Activated gamma-delta T cell treated with anti-CD3 and anti-CD28 coated beads, Interleukin-2, amount 50 U/mL, for 16 hours (primary cell): ENCODE measurements around the gene MYBPH.

Experiments used
- DNase-seq: peaks from one replicate; pipeline ENCODE4 v3.0.0-alpha.2; 2020; ENCODE audit warnings: low read depth

MYBPH gene

DNA sequence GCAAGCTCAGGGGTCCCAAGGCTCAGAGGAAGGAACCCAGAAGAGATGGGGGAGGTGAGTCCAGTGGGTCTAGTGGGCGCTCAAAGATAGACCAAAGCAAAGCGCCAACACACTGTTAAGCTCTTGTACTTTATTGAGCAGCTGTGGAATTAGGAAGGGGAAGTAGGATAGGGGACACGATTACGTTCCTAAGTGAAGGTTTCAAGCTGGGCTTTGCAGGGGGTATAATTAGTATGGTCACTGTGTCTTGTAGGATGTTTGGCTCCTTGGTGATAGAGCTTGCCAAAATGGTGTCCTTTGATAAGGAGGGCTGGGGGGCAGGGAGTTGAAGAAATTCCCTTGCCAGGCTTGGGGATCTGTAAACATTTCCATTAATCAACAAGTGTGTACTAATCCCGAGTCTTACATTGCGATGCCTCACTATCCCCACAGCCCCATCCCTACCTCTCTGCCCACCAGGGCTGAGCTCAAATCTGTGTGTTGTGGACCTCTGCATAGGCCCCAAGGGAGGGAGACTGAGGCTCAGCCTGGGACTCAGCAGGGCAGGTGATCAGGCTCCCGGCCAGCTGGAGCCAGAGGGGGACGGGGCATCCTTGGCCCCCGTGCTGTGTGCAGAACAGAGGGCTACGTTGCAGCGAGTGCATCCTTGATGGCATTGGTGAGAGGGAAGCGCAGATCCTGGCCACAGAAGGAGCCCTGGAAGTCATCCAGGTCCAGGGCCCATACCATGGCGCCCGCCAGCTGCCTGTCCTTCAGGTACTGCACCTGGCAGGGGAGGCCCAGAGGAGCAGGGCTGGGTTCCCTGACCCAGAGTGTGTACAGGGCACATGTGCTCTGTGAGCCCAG, 3.4 kb upstream of the MYBPH start:
- no peak for DNase-seq

DNA sequence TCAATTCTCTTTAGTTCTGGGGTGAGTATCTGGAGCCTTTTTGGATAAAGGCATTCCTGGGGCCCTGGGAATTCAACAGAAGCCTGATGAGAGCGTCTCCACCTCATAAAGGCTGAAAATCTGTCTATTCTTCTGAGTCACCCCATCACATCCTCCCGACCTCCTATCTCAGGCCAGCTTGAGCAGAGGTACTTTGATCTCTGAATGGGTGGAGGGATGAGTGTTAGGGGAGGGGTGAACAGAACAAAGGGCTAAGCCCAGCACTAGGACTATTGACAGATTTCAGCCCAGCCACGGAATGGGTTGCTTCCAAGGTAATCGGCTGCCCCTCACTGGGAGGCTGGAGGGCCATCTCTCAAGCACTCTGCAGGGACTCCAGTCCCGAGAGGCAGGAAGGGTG, 2.5 kb upstream of the MYBPH start:
- DNase-seq = no peak

DNA sequence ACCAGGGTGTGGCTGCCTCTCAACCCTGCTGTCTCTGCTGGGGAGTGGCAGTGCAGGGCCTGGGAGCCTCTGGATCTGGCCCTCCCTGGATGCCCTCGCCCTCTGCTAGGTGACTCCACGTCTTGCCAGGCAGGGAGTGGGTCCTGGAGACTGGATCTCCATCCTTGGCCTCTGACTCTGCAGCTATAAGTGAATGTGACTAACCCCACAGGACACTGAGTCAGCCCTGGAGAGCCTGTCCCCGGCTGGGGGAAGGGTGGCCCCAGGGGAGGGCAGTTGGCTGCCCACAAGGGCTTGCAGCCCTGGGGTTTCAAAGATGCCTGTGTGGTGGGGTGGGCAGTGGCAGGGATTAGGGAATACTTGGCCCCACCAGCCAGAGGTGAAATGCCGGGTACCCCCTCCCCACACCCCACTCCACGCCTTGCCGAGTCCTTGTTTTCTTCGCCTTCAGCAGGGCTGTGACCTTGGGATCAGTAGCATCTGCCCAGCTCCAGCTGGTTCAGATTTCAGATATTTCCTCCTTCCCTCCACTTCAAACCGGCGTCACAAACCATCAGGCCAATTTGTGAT, 1.9 kb upstream of the MYBPH start:
- DNase-seq = no peak

DNA sequence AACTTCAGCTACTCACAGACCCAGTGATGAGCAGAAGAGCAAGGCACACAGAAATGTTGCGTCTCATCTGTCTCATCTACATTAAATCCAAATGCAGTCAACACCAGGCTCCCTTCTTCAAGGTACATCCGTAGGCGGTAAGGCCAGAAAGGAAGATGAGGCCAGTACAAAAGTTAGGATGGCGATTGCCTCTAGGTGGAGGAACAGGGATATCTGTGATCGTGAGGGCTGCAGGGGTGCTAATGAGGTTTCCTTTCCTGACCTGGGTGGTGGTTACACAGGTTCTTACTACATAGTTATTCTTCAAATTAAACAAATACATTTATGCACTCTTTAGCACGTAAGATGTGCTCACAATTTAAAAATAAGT, 1.4 kb upstream of the MYBPH start:
- DNase-seq = no peak

DNA sequence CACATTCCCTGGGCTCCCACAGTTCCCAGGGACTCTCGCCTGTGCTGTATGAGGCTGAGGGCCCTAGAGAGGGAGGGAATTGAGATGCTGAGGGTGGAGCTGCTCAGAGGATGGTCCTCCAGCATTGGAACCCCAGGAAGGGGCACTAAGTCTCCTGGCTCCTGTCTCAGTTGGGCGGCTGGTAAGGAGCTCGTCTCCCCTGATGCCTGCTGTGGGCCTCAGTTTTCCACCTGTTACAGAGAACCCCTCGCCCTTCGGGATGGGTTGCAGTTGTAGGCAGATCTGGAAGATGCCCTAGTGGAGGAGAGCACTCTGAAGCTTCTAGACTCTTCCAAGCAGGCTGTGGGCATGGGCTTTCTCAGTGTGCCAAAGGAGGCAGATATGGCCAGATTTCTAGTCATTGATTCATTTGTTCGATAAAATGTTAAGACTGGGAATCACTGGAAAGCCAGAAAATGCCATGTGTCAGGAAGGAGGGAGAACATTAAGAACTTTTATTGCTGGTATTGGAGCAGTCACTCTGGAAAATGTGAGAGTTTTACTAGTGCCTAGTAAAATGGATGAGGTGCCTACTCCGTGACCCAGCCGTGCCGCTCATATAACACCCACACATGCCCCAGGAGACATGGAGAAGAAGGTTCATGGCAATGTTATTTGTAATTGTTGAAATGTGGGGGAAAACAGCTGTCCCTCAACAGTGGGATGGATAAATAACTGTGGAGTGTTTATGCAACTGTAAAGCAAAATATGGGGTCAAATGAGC, 828 bp upstream of the MYBPH start:
- no peak for DNase-seq

DNA sequence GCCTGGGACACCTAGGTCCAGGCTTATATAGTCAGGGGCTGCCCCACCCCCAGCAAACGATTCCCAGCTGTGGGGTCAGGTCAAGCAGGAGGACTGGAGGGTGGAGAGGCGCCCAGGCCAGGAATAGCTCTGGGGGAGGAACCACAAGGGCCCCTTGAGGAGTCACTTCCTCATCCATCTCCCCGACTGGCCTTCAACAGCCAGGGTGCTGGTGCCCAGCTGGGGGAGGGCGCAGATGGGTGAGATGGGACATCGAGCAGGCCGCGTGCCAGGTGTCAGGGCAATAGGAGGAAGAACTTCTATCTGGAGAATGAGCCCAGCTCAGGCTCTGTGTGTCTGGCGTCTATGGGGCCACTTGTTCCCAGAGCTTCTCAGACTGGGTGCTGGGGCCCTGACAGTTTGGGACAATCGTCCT, 208 bp upstream of the MYBPH start:
- DNase-seq = no peak

DNA sequence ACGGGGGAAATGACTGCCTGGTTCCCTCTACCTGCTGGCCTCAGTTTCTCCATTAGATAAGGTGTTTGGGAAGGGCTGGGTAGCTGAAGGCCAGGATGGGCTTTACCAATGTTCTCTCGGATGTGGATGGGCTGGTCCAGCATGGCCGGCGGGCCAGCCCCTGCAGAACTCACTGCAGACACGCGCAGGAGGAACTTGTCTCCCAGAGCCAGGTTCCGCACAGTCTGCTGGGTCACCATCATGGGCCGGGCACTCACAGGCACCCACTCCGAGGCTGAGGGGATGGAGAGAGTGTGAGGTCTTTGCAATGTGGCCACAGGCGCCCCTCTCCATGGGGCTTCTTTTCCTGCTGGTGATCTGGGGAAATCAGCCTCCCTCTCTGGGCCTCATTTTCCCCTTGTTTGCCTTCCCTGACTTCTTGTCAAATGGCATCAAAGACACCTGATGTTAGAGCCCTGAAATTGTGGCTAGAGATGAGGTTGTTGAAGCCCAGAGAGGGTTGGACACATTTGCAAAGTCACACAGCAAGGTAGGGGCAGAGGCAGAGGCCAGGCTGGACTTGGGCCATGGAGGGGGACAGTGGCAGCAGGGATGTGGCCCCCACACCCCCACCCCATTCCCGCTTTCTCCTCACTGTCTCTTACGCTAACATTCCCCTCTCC, 1.2 kb downstream of the MYBPH start:
- no peak for DNase-seq

DNA sequence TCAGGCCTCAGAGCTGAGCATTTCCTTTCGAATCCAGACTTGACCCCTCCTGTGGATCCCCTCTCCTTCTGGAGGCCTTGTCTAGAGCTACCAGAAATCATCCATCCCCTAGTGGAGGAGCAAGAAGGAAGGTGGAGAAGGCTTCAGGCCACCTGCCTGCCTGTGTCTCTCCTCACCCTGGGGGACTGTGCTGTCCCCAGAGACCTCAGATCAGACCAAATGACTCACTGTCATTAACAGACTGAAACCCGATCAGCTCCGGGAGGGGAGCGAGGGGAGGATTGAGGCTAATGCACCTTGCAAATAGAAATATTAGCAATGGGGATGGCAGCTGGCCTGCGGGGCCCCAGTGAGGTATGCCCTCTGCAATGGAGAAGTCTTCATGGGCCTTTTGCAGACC, 2.1 kb downstream of the MYBPH start:
- DNase-seq = no peak

DNA sequence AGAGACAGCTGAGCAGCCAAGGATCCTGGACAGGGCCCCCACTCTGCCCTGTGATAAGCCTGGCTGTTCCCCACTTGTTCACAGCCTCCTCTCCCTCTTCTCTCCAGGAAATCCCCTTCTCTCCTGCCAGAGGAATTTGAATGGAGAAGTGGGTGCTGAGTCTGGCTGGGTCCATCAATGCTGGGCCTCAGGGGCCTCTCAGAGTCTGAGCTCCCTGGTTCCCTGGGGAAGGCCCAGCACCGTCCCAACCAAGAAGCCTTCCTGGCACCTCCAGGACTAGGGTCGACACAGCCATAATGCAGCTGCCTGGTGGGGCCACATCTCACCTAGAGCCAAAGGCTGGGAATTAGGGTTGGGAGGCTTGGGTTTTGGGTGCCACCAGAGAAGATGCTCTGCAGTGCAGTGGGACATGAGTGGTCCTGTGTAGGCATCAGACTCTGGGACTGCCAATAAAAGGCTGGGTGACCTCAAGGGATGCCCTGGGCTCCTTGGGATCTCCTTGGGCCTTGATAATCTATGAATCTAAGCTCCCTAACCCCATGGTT, 2.5 kb downstream of the MYBPH start:
- DNase-seq = no peak

DNA sequence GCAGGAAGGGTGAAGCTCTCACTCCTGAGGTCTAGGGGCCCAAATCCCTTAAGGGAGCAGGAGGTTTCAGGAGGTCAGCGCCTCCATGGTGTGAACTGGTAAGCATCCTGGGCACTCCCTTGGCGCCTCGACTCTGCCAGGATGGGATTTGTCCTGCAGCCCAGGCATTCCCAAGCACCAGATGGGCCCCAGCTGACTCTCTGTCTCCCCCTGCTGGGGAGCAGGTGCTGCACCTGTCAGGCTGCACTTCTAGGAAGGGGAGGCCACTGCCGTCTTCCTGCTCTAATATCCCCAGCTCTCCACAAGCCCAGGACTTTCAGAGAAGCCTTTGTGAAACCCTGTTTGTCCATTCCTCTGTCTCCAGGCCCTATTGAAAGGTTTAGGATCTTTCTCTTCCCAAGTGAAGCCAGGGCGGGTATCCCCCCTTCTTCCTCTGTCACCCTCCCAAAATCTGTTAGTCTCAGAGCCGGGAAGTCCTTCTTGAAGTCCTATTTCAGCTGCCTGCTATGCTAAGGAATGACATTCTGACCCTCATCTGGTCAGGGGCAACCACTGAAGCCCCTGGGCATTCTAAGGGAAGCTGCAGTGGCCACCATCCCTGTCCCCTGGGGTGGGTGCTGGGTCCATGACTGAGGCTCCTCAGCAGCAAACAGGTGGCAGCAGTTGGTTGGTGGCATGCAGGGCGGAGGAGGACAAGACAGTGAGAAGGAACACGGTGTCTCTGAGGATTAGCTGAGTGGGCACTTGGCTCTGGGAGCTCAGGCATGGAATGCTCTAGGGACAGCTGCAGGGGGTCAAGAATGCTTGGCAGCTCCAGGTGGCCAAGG, 3.2 kb downstream of the MYBPH start:
- DNase-seq = peak; percentile 10

DNA sequence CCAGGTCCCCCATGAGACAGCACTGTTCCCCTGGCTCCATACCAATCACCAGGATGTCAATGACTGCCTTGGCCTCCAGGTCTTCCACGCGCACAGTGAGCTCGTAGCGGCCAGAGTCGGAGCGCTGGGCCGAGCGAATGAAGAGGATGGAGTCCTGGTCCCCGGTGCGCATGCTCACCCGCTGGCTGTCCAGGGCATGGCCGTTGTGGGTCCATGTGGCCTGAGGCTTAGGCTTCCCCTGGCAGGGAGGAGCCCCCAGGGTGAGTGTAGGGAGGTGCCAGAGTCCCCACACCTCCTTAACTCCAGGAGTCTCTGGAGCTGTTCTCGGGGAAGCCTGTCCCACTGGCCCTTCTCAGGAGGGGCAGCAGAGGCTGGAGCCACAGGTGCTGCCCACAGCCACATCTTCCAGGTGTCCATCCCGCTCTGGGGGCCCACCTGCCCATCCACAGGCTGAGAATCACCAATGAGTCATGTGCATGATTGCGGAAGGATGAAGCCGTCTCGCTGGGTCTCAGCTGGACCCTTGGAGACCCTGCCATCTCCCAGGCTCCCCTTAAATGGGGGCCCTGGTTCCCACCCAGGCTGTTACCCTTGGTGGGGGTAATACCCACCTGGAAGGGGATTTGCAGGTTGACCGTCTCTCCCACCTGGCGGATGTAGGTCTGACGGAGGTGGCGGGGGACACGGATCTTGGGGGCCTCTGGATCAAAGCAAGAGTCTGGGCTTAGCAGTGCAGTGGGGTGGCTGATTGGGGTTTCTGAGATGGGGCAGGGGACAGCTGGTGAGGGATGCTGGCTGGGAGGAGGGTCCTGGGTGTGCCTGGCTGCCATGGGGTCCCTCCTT, 4.1 kb downstream of the MYBPH start:
- DNase-seq = no peak

DNA sequence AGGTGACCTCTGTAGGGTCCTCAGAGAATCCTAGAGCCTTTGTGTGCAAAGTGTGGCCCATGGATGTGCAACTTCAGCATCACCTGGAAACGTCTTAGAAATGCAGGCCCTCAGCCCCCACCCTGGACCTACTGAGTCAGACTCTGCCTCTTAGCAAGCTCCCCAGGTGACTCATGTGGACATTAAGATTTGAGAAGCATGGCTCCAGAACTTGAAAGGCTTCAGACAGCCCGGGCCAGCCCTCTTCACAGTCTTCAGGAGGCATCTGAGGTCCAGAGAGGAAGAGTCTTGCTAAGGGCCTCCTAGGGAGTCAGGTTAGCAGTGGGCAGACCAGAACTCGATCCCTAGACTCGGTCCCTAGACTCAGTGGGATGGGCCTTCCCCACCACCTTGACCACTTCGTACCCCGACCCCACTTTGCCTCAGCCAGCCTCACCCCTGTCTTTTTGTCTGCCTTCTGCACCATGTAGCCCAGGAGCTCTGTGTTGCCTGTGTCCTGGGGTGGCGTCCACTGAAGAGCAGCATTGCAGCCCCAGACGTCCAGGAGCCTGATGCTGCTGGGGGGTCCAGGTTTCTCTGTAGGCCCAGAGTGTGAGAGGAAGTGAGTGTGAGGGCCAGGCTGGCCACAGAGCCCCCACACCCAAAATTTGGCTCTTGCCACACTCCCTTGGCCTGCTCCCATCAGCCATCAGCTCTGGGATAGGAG, 4.8 kb downstream of the MYBPH start:
- DNase-seq = no peak

DNA sequence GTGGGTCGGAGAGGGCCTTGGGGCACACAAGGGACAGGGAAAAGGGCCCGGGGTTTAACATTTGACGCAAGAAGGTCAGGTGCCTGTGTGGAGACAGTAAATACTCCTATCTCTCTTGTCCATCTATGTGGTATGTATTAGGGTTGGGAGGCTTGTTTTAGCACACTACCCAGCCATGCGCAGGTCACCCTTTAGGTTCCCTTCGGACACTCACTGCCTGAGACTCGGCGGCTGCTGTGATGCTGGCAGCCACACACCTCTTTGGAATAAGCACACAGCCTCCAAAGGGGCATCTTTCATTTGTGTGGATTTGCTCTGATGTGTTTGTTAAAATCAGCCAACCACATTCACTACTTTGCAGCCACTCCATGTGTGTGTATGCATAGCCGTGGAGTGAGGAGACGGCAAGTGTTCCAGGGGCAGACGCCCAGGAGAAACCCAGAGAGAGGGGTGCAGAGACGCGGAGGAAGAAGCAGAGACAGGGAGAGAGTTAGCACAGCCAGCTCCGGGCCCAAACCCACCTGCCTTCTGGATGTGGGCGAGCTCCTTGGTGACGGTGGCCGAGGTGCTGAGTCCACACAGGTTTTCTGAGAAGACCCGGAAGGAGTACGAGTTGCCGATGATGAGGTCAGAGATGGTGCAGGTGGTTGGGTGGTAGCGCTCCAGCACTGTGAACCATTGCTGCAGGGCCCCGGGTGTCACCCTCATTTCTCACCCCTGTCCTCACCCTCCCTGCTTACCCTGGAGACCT, 5.7 kb downstream of the MYBPH start:
- no peak for DNase-seq

DNA sequence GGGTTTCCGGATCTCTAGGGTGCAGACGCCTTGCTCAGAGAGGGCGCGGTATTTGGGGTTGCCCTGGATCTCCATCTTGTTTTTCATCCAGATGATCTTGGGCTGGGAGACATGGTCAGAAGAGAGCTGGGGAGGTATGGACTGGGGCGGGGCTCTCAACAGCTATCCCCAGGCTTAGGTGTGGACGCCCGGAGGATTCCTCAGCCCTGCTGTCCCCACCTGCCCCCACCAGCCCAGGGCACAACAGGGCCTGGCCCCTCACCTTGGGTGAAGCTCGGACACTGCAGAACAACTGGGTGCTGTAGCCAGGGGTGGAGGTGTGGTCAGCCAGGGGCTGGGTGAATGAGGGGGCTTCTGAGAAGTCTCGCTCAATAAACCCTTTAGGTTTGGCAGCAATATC, 6.6 kb downstream of the MYBPH start:
- no peak for DNase-seq

DNA sequence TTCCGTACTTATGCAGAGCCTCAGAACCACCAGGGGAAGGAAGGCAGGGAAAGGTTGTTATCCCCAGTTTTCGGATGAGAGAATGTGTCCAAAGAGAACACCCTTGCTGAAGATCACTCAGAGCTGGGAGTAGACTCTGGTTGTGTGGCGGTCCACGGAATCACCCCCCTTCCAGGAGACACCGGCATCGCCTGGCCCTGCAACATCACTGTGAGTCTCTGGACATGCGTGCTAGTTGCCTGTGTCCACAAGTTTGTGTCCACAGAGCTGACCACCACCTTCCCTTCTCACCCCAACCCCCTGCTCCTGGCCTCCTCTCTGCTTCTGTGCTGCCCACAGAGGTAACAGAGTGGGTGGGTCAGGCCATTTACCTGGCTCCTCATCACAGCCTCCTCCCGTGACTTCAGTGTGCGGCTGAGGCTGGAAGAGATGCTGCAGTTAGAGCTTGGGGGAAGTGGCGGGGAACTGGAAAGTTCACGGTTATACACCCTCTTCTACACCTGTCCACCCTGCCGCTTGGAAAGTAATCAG, 7.3 kb downstream of the MYBPH start:
- DNase-seq = no peak

DNA sequence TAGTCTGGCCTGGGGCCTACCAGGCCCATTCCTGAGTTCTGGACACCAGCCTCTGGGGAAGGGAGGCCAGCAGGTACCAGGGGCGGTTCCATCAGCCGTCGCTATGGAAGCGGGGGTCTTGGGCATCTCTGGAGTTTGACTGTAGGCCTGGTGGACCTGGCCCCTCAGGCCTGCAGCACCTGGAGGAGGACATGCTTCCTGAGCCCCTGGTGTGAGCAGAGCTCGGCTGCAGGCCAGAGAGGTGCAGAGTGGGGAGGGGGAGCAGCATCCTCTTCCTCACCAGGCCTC, 7.8 kb downstream of the MYBPH start:
- DNase-seq = no peak

DNA sequence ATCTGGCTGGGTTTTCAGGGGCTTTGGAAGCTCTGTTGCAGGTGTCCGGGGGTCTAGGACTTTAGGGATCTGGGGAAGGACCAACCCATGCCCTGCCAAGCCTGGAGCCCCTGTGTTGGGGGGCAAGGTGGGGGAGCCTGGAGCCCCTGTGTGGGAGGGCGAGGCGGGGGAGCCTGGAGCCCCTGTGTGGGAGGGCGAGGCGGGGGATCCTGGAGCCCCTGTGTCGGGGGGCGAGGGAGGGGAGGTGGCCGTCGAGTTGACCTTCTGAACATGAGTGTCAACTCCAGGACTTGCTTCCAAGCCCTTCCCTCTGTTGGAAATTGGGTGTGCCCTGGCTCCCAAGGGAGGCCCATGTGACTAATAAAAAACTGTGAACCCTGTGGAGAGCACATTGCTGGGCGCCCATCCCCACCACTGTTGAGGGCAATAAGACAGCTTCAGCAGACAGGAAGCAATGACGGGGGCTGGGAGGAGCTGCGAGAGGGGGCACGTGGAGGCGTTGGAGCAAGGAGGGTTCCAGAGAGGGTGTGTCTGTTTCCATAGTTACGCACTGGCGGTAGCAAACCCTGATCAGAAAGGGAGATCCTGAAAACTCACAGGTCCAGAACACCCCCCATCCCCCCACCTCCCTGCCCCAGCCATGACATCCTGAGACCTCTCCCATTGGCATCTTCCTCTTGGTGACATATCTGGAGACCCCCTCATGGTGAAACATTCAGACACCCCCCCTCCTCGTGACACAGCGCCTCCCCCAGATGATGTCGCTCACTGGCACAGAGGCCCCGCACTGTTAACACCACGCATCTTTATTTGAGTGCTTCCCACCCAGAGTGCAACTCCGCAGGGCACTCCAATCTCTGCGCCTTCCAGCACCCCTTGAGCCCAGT, 8.4 kb downstream of the MYBPH start:
- DNase-seq = no peak
